Suprapubic skin (tissue), 4 donors: ENCODE measurements around the gene EFCAB12. TPM values are rescaled to one million over a fixed set of nuclear protein-coding genes. Genes with fewer than 3 reads are reported as not detected.

Source experiments
- DNase-seq, 2 donors: peaks; one replicate each; pipeline ENCODE4 v3.0.0-alpha.2; 2019; ENCODE audit warnings: low spot score in 2 of 2
- H3K27ac ChIP-seq: fragments of 200-600 bp; sonication (generic); one replicate; pipeline ENCODE4 v1.5.1; 2019
- H3K27me3 ChIP-seq: fragments of 200-600 bp; sonication (generic); one replicate; pipeline ENCODE4 v1.5.1; 2019
- H3K36me3 ChIP-seq: fragments of 200-600 bp; sonication (generic); one replicate; pipeline ENCODE4 v1.5.1; 2019
- H3K4me1 ChIP-seq: fragments of 200-600 bp; sonication (generic); one replicate; pipeline ENCODE4 v1.5.1; 2019
- H3K4me3 ChIP-seq: fragments of 200-600 bp; sonication (generic); one replicate; pipeline ENCODE4 v1.5.1; 2019; ENCODE audit warnings: mild to moderate bottlenecking
- H3K9me3 ChIP-seq: fragments of 200-600 bp; sonication (generic); one replicate; pipeline ENCODE4 v1.5.1; 2019
- EP300 ChIP-seq: sonication (generic); formaldehyde crosslinking; IDR thresholded peaks from one replicate; pipeline ENCODE4 v1.6.1; 2017; ENCODE audit warnings: antibody characterized with exemption
- POLR2A ChIP-seq, 2 donors: fragments of 450-650 bp; IDR thresholded peaks; one replicate each; pipeline ENCODE4 v1.6.1; 2017; ENCODE audit warnings: antibody characterized with exemption in 2 of 2, mild to moderate bottlenecking in 2 of 2, moderate library complexity in 2 of 2
- POLR2AphosphoS5 ChIP-seq, 3 donors: sonication (generic); formaldehyde crosslinking; IDR thresholded peaks; one replicate each; pipeline ENCODE4 v1.6.1; 2017; ENCODE audit warnings: antibody characterized with exemption in 3 of 3
- WGBS: methylation state at CpG from one replicate; pipeline ENCODE4 v1.1.5; 2018; 5-methylcytosine and 5-hydroxymethylcytosine counted together
- total RNA-seq, 4 donors: library from RNA; depleted of rRNA; stranded (reverse); fragments of >200 nt; gene quantifications; one replicate each; pipeline ENCODE4 v1.1.0, GENCODE V29; 2016
- TF ChIP-seq, protein P1 (sequence below), 2 donors: fragments of 200-600 bp in 1 of 2; fragments of 450-650 bp in 1 of 2; sonication (generic) in 1 of 2; IDR thresholded peaks; one replicate each; pipeline ENCODE4 v1.5.1; 2016 to 2019; ENCODE audit warnings: antibody characterized with exemption in 2 of 2, mild to moderate bottlenecking in 1 of 2, moderate library complexity in 1 of 2

EFCAB12 gene
- total RNA-seq, 4 donors from 2014 or later = 0.13 to 1.1 (median 0.23) TPM; not detected in 1

DNA sequence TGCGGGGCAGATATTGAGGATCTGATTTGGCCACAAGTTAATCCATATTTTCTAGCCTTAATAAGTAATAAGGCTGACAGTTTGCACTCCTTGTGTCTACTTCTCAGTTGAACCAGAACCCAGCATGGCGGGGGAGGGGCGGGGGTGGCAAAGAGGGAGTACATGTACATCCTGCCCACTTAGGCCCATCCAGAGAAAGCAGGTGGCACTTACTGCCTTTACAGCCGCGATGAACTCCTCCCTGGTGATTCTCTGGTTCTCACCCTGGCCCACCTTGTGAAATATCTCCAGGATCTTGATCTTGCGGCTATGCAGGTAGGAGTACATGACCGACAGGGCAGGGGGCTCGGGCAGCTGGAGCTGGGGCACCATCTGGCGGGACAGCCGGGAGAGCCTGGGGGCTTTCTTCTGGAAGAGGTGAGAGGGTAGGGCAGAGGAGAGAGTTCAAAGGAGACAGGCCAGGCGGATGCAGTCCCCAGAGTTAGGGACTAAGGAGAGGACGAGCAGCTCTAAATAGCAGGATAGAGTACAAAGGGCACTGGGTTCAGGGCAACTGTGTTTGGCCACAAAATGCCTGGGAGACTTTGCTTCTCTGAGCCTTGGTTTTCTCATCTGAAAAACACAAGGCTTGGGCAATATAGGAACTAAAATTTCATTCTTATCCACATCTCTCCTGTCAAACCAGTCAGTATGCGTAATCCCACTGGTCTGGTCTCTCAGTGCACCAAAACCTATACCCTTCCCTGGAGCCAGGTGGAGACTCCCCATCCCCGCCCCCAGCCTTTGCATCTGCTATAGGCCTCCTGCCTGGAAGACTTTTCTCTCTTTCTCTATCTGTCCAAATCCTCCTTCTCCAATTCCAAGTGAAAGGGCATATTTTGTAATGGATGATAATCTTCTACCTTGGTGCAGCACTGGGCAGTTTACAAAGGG, 10.1 kb downstream of the EFCAB12 start:
- TF ChIP-seq EP300 (no peak), POLR2AphosphoS5 (IDR thresholded peaks at IDR 0.05) (no peak), POLR2A (IDR thresholded peaks at IDR 0.05) (no peak)
- TF ChIP-seq, protein P1, sequence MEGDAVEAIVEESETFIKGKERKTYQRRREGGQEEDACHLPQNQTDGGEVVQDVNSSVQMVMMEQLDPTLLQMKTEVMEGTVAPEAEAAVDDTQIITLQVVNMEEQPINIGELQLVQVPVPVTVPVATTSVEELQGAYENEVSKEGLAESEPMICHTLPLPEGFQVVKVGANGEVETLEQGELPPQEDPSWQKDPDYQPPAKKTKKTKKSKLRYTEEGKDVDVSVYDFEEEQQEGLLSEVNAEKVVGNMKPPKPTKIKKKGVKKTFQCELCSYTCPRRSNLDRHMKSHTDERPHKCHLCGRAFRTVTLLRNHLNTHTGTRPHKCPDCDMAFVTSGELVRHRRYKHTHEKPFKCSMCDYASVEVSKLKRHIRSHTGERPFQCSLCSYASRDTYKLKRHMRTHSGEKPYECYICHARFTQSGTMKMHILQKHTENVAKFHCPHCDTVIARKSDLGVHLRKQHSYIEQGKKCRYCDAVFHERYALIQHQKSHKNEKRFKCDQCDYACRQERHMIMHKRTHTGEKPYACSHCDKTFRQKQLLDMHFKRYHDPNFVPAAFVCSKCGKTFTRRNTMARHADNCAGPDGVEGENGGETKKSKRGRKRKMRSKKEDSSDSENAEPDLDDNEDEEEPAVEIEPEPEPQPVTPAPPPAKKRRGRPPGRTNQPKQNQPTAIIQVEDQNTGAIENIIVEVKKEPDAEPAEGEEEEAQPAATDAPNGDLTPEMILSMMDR (IDR thresholded peaks at IDR 0.05) = no peak
- H3K9me3 ChIP-seq = no peaks in the 10 kb centered on the region

DNA sequence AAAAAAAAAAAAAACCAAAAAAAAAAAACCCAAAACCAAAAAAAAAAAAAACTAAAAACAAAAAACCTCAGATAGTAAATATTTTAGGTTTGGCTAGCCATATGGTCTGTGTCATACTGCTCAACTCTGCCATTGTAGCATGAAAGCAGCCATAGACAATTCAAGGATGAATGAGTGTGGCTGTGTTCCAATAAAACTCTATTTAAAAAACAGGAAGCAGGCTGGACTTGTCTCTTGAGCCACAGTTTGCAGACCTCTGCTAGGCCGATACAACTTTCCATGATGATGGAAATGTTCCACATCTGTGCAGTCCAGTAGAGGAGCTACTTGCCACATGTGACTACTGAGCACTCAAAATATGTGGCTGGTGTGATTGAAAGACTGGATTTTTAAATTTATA, 11.1 kb downstream of the EFCAB12 start:
- WGBS = 80% methylated on average over 1 of the region's 1 CpG
- Histone ChIP-seq H3K36me3 (no peaks in the 10 kb centered on the region), H3K27ac (no peak overlapping the region), H3K27me3 (no peaks in the 10 kb centered on the region), H3K4me1 (no peaks in the 10 kb centered on the region), H3K4me3 (no peak overlapping the region), H3K9me3 (no peaks in the 10 kb centered on the region)
- DNase-seq = no peak
- TF ChIP-seq EP300 (no peak), POLR2A (IDR thresholded peaks at IDR 0.05) (no peak), POLR2AphosphoS5 (IDR thresholded peaks at IDR 0.05) (no peak)
- TF ChIP-seq, protein P1 (IDR thresholded peaks at IDR 0.05) = no peak

More for the DNA sequence above, 10.1 kb downstream of the EFCAB12 start:
- peak in 1 of 2 donors; percentile 69 for DNase-seq
- 87% methylated on average over 14 of the region's 14 CpGs for WGBS
- no peaks in the 10 kb centered on the region for H3K4me1 ChIP-seq
- no peak overlapping the region for H3K4me3 ChIP-seq
- H3K36me3 ChIP-seq = no peaks in the 10 kb centered on the region
- H3K27me3 ChIP-seq = no peaks in the 10 kb centered on the region
- no peak overlapping the region for H3K27ac ChIP-seq

DNA sequence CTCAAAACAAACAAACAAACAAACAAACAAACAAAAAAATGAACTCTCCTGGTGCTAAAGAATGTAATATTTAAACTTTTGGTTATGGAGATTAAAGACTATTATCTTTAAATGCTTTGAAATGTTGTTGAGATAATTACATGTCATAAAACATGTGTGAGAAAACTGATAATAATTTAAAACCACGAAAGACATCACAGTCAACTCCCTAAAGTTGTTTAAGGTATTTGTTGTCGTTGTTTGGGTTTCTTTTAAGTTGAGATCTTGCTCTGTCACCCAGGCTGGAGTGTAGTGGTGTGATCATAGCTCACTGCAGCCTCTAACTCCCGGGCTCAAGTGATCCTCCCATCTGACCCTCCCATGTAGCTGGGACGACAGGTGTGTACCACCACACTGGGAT, 12.0 kb downstream of the EFCAB12 start:
- Histone ChIP-seq H3K9me3 (no peaks in the 10 kb centered on the region), H3K27me3 (no peaks in the 10 kb centered on the region), H3K36me3 (no peaks in the 10 kb centered on the region), H3K4me1 (no peaks in the 10 kb centered on the region), H3K27ac (no peak overlapping the region), H3K4me3 (no peak overlapping the region)
- 61% methylated on average over 4 of the region's 4 CpGs for WGBS
- no peak for DNase-seq
- no peak for TF ChIP-seq EP300
- no peak for TF ChIP-seq POLR2AphosphoS5 (IDR thresholded peaks at IDR 0.05)
- TF ChIP-seq, protein P1 (IDR thresholded peaks at IDR 0.05) = no peak
- TF ChIP-seq POLR2A (IDR thresholded peaks at IDR 0.05) = no peak

DNA sequence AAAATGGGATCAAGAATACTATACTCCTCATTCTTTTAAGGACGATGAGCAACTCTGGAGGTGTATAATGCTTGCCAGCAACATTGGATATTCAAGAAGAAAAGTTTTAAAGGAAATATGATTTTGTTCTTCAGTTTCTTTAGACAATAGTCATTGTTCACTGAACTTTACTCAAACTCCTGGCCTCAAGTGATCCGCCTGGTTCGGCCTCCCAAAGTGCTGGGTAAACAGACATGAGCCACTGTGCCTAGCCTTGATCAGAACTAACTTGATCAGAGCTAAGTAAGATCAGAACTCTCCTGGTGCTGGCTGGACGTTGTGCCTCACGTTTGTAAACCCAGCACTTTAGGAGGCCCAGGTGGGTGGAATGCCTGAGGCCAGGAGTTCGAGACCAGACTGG, 12.6 kb downstream of the EFCAB12 start:
- DNase-seq = peak in 1 of 2 donors; percentile 24
- no peaks in the 10 kb centered on the region for H3K4me1 ChIP-seq
- H3K4me3 ChIP-seq = no peak overlapping the region
- H3K27me3 ChIP-seq = no peaks in the 10 kb centered on the region
- WGBS = 89% methylated on average over 6 of the region's 6 CpGs
- no peaks in the 10 kb centered on the region for H3K9me3 ChIP-seq
- H3K36me3 ChIP-seq = no peaks in the 10 kb centered on the region
- no peak overlapping the region for H3K27ac ChIP-seq
- TF ChIP-seq, protein P1 (IDR thresholded peaks at IDR 0.05) = no peak

DNA sequence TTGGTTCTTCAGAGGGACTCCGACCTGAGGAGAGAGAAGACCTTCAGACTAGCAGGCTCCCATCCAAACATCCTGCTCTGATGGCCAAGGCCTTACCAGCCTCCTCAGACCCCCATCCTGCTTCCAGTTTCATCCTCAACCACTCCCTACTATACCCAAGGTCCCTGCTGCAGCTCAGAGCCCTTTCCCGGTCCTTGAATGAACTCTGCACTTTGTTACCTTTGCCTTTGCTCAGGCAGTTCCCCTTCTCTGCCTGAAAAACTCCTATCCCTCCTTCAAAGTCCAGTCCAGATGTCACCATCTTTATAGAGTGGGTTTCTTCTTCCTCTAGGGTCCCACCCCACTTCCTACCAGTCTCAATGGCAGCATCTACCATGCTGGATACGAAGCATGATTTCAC, 13.1 kb downstream of the EFCAB12 start:
- Histone ChIP-seq H3K27ac (no peak overlapping the region), H3K9me3 (no peaks in the 10 kb centered on the region), H3K4me3 (no peak overlapping the region), H3K27me3 (no peaks in the 10 kb centered on the region), H3K36me3 (no peaks in the 10 kb centered on the region), H3K4me1 (no peaks in the 10 kb centered on the region)
- TF ChIP-seq, protein P1 (IDR thresholded peaks at IDR 0.05) = no peak
- TF ChIP-seq POLR2A (IDR thresholded peaks at IDR 0.05) = no peak
- no peak for TF ChIP-seq EP300
- no peak for TF ChIP-seq POLR2AphosphoS5 (IDR thresholded peaks at IDR 0.05)
- WGBS = 33% methylated on average over 3 of the region's 3 CpGs
- no peak for DNase-seq
